Measurements from ENCODE around the gene DPYSL4.

DPYSL4 gene

DNA sequence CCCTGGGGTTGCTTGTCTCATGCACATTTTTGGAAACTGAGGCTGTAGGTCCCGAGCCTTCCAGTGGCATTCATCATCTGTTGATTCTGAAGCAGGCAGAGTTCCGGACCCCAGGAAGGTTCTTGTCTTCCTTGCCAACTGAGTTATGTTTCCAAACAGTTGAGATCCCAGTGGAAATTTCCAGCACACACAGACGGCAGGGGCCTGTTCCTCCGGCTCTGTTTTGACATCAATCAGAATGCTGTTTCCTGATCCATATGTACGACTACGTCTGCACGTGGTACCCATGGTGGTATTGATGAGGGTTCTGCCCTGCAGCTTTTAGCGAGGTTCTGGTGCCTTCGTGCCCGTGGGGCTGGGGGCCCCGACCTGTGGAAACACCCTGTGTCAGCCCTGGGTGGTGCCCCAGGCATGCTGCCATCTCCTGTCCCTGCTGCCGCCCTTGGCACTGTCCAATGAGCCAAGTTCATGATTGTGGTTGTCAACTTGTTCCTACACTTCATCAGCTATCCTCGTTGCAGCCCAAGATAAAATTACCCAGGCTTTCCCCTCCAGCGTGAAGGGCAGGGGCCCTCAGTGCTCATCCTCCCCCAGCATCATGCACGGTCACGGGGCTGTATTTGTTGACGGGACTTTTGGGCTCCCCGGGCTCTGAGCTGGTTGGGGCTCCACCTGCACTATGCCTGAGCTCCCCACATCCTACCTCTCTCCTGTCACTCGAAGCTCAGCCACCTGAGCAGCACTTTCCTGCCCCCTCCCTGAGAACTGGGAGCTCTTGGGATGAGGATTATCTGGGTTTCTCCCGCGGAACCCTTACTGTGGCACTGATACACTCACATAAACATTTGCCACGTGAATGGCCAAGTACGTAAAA, 7.8 kb upstream of the DPYSL4 start:
- no peak for DNase-seq (ENCODE audit: low read depth in 2 of 2)

DNA sequence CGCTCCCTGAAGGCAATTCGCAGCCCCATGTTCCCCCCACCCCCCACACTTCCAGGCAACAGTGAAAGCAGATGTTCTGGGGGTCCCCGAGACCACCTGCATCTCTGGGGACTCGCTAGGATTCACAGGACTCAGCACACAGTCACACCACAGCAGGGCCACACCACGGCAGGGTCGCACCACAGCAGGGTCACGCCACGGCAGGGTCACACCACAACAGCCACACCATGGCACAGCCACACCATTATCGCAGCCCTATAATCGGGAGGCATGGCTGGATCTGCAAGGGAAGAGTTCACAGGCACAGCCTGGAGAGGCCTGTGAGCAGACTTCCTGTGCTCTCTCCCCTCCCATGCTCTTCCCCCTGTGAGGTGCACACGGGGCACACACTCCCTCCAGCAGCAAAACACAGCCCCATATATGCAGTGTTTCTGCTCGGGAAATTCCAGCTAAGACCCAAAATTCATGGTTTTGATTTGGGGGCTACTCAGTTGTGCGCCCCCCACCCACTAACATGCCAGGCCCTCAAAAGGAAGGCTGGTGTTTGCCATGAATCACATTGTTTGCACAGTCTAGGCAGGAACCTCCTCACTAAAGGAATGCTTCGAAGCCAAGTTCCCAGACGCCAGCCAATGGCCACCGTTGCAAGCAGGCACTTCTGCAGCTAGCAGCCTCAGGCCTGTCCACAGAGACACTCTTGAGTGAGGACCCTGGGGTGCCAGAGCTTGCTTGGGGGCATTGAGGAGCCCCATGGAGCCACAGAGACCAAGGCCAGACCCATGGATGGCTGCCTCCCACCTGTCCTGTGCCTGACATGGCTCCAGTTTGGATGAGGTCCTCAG, 7.0 kb upstream of the DPYSL4 start:
- no peak for DNase-seq (ENCODE audit: low read depth in 2 of 2)

DNA sequence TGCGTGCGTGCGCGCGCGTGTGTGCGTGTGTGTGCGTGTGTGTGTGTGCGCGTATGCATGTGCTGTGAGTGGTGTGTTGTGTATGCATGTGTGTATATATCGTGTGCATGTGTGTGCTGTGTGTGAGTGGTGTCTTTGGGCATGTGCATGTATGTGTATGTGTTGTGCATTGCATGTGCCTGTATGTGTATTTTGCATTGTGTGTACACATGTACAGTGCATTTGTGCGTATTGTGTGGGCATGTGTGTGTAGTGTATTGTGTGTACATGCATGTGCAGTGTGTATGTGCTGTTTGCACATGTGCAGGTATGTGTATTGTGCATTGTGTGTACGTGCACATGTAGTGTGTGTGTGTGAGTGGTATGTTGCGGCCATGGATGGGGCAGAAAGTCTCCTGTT, 6.0 kb upstream of the DPYSL4 start:
- no peak for DNase-seq (ENCODE audit: low read depth in 2 of 2)

DNA sequence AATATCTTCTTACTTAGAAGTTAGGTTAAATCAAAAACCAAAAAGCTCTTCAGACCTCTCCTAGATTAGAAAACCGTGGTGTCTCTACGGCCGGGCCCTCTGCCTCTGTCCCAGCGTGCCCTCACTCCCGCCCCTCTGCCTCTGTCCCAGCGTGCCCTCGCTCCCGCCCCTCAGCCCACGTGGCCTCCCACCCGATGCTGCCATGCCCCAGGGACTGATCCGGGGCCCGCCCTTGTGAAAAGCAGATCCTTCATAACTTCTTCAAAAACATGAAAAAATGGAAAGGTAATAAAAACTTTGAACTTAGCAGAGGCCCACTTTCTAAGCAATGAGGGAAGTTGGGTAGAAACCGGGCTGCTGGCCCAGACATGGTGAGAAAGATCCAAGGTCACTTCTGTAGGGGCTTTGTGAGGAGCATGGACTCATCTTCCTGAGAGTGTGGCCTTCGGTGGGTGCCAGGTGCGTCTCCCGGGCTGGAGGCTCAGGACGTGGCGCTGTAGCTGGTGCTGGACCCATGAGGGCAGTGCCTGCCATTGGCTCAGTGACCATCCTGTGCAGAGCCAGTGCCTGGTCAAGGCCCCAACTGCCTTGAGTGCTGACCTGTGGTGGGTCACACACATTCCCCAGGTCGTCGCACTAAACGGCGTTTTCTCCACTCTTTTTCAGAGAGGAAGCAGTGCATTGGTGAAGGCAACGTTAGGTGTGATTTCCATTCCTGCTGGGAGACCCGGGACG, 4.9 kb upstream of the DPYSL4 start:
- DNase-seq (ENCODE audit: low read depth in 2 of 2) = no peak

DNA sequence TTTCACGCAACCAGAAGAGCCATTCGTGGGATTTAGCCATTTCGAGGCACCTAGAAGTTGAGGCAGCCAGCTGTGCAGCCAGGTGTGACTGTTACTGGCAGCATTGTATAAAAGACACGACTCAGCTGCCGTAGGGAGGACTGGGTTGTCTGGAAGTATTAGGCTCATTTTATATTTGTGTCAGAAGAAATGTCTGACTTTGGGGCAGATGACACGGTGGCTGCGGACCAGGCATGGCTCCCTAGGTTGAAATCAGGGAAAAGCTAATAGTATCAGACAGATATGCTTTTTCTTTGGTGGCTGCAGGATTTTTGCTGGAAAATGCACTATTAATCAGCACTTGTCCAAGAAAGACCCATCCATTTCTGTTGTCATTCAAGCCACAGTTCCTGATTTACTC, 4.2 kb upstream of the DPYSL4 start:
- DNase-seq (ENCODE audit: low read depth in 2 of 2) = no peak

DNA sequence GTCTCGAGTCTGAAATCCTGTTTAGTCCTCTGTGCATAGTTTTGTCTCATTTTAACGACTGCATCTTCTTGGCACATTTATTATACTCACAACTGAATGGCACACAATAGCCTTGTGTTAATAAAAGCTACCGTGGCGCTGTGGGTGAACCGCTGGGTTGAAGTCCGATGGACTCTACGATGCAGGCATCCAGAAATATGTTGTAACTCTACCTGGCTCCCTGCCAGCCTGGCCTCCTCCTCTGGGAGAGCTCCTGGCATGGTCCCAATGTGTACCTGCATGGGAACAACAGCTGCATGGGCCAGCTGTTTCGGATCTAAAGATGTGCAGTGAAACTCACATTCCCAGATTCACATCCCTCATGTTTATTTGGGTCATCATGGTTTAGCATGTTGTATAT, 3.7 kb upstream of the DPYSL4 start:
- DNase-seq (ENCODE audit: low read depth in 2 of 2) = no peak

DNA sequence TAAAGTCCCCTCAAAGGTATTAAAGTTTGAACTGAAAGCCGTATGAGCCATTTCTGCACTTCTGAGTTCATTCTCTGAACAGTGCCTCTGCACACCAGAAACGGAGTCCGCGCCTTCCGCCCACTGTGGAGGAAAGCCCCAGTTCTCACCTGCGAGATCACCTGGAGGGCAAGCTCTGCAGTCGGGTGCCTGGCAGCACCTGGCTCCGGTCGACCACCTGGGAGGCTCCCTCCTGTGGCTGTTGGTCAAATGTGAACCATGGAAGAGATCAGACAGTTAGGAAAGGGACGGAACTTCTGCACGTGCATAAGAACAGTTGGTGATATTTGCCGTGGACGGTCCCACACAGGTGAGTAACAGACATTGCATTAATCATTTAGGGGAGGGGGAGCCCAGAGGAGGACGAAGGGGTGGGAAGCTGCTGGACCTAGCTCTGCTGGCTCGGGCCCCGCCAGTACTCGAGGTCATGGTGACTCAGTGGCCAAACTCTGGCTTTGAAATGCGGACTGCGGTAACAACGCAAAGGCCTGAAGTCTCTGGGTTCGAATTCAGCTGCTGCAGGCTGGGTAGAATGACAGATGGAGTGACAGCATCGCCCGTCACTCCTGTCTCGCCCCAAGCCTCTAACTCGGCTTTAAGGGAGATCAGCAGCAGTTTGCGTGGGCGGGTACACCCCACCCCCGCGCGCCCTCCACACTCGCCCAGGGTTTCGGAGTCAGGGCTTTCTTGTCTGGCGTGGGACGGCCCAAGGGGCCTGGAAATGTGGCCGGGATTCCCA, 1.7 kb upstream of the DPYSL4 start:
- DNase-seq (ENCODE audit: low read depth in 2 of 2) = no peak

DNA sequence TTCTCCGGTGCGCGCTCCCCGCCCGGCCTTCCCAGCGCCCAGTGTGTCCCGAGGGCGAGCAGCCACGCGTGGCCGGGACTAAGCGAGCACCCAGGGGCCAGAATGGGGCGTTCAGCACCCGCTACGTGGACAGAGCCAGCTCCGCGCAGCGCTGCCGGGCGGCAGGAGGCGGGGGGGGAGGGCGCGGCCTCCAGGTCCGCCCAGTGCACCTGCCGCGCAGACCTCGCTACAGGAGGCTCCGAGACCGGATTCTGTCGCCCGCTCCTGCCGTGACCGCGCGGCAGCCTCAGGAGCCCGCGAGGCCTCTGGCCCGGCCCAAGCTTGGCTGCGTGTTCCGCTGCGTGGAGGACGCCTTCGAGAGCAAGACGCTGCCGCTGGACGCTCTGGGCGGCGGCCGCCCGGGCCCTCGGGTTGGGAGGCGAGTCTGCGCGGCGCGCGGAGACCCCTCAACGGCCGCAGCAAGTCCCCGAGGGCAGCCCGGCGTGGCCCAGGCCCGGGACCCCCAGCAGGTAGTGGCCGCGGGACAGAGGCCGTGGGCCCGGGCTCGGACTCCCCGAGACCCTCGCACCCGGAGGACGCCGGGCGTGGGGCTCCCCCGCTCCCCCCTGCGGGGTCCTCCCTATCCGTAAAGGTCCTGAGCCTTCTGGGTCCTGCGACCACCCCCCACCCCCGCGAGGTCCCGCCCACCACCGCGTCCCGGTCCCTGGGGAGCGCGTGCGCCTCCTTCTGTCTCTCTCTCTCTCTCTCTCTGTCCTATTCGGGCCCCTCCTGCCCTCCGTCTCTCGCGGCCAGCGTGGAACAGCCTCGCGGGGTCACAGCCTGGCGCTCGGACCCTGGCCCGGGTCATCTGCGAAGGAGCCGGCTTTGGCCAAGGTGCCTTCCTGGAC, 904 bp upstream of the DPYSL4 start:
- DNase-seq (ENCODE audit: low read depth in 2 of 2) = peak in 1 of 2 donors; percentile 29

DNA sequence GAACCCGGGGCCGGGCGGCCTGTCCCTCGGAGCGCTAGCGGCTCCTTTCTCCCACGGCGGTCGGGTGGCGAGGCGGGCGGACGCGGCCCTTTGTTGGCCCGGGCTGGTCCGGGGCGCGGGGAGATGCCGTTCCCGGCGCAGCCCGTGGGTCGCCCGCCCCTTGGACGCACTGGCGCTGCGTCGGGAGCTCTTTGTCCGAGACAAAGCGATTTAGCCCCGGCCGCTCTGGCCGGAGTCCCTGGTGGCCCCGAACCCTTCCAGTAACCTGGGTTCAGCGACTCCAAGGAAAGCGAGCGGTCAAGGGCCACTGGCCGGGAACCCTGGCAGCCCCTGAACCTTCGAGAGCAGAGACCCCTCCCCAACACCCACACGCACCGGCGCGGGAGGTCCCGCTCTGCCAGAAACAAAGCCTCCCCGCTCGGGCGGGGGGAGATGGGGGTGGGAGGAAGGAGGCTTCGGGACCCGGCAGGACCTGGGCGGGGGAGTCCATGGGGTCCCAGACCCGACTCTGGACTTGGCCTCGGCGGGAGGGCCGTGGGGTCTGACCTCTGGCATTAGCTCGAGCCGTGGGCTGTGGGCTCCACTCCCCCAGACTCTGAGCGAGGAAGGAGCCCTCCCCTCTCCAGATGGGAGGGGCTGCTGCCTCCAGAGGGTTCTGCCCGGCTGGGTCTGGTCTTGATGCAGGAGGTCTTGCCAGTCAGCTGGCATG, 836 bp downstream of the DPYSL4 start:
- no peak for DNase-seq (ENCODE audit: low read depth in 2 of 2)

DNA sequence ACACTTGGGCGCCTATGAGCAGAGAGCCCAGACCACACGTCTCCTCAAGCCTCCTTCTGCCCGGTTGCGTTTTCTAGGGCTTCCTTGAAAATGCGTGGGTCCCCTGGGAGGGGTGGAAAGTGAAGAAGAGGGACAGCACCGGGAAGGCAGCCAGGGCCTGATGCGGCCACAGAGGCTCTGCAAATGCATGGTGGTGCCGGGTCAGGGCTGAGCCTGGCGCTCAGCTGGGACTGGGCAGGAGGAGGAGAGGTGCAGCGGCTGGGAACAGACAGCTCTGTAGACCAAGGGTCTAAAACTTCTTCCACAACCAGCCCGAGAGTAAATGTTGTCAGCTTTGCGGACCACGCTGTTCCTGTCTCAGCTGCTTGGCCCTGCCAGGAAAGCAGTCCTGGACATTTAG, 1.6 kb downstream of the DPYSL4 start:
- no peak for DNase-seq (ENCODE audit: low read depth in 2 of 2)

DNA sequence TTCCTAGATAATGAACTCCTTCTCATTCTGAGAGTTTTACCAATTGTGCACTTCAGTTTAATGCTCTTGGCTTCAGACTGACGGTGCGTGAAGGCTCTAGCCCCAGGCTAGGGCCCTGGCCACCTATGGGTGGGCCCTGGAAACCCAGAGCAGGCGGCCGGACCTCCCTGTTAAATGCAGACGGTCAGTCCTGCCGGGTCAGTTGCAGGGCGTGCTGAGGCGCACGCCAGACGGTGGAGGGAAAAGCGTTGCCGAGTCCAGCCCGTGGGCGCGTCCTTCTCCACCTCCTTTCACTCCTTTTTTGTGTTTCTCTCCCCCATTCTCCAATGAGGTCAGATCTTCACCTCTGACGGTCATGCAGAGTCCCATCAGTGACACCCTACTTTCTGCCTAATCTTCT, 2.3 kb downstream of the DPYSL4 start:
- no peak for DNase-seq (ENCODE audit: low read depth in 2 of 2)

DNA sequence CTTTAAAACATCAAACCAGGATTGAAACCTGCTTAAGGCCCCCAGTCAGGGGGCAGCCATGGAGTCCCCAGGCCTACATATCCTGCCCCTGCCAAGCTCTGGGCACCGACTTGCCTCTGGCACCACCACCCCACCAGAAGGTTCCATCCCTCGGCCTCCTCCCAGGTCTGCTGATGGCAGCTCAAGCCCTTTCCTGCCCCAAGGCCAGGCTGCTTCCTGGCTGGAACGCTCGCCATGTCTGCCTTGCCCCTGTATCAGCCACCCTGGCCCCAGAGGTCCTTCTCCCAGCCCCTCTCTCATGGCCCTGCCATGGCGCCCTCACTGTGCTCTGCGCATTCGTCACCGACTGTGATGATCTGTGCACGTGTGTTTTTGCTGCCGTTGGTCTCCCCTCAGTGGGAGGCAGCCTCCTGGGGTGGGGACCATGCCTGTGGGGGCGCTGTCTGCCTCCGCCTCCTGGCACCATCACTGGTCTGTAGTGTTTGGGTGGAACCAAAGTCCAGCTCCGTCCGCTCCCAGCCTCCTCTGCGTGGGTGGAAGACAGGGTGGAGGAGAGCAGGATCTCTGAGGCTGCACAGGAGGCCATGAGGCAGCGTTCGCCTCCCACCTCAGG, 3.2 kb downstream of the DPYSL4 start:
- DNase-seq (ENCODE audit: low read depth in 2 of 2) = no peak

DNA sequence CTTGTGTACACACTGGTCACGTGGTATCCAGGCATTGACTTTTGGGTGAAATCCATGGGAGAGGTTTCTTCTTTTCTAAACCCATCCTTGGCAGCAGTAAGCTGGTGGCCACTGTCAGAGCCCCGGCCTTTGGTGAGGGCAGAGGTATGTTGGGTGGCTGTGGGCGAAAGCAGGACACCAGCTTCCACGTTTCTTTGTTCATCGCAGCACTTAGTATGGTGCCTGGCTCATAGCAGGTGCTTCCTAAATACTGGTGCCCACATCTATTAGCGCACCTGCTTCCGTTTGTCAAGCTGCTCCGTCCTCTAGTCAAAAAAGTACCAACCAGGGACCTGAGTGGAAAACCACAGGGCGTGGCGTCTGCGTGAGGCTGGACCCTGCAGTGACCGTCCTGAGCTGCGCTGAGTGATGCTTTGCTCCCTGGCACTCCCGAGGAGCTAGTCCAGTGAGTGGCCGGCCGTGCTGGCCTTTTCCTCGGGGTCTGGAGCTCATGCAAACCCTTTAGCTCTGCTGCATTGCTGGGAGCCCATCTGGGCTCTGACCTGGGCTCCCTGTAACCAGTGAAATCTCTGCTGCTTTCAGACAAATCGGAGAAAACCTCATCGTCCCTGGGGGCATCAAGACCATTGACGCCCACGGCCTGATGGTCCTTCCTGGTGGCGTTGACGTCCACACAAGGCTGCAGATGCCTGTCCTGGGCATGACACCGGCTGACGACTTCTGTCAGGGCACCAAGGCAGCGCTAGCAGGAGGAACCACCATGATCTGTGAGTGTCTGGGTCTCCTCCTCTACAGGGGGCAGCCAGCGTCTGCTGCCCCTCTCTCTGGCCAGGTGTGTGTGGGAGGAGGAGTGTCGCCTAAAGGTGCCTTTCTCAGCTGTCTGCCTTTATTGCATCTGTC, 5.6 kb downstream of the DPYSL4 start:
- DNase-seq (ENCODE audit: low read depth in 2 of 2) = no peak

DNA sequence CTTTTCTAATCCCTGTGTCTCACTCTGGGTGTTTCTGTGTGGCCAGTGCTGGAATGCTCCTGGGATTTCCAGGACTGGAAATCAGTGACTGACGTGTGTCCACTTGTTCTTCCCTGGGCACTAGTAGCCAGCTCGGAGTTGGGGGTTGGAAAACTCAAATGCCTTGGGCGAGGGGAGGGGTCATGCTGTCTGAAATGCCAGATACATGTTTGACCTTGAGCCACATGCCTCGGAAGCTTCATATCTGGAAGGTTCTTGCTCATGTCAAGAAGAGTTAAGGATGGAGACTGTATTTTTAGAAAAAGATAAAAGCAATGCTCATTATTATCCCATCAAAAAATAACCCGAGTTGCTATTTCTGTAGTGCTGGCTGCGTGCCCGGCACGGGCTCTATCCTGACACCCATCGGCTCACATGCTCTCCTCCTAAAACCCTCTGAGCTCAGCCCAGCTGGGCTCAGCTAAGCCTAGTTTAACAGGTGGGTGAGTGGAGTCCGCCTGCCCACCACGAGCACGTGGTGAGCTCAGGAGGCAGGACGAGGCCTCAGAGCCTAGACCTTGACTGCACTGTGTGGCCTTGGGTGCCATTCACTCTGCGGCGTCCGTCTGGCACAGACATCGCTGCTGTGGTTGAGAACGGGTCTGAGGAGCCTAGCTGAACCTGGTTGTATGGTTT, 6.4 kb downstream of the DPYSL4 start:
- DNase-seq (ENCODE audit: low read depth in 2 of 2) = no peak

DNA sequence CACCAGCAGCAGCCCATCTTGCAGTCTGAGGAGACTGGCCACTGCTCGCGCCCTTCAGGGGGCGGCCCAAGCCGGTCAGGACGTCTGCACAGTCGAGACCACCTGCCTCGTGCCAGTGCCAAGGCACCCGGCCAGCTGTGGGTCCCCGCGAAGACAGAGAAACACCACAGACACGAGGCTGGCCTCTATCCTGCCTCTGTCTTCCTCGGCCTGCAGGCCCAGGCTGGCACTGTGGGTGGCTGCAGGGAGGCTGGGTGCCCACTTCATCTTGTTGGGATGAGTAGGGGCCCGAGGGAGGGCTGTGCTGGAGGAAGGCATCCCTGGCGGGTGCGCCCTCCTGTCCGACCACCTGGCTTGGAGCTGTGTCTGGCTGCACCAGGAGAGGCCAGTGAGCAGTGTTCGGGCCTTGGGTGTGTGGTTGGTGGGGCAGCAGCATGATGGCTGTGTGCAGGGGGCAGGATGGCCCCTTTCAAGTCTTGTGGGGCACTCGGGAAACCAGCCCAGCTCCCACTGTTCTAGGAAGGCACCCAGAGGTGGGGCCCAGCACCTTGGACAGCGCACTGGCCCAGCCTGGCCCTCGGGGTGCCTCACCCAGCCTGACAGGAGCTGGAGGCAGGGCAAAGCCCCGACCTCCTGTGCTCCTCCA, 7.3 kb downstream of the DPYSL4 start:
- DNase-seq (ENCODE audit: low read depth in 2 of 2) = no peak

DNA sequence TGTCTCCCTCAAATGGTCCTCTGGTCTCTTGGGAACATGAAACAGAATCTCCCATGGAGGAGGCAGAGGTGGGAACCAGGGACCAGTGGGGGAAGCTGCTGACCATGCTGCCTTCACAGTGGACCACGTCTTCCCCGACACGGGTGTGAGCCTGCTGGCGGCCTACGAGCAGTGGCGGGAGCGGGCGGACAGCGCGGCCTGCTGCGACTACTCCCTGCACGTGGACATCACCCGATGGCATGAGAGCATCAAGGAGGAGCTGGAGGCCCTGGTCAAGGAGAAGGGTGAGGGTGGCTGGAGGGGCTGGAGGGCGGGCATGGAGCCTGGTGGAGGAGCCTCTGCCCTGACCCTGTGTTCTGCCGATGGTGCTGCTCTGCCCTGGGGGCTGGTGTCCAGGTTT, 8.0 kb downstream of the DPYSL4 start:
- no peak for DNase-seq (ENCODE audit: low read depth in 2 of 2)

DNA sequence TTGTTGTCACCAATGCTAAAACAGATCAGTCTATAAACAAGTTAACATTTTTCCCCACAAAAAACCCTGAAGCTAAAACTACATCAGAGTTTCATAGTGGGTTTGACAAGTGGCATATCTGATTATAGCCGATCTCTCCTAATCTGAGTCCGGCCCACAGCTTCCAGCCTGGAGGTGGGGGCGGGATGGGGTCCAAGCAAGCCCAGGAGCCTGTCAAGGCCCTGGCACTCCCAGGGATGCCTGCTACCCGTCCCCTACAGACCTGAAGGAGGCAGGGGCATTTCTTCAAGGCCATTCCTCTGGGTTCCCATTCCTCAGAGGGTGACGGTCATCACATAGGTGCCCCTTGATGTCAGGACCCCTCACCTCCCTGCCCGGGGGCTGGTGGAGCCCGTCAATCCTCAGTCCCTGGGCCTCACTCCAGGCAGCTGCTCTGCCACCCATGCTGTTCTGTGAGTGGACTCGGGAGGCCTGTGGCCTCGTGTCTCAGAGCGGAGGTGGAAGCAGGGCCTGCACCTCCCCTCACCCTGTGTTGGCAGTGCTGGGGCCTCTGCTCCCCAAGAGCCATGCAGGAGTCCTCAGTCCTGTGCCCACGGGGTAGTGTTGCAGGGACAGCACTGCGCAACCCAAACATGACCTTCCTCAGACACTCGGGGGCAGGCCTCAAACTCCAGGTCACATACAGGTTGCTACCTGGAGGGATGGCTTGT, 8.8 kb downstream of the DPYSL4 start:
- DNase-seq (ENCODE audit: low read depth in 2 of 2) = no peak

All from stimulated activated CD8-positive, alpha-beta memory T cell treated with anti-CD3 and anti-CD28 coated beads, Interleukin-2, amount 100 ng/mL, for 1 hour (primary cell).